ENCODE measurements around the gene MRPS26.

Gene MRPS26

GRCh38 chr20:3077618-3078134 lies 31.8 kb downstream of the MRPS26 start:
- DNase-seq, result no peak

GRCh38 chr20:3080939-3081388 lies 35.1 kb downstream of the MRPS26 start:
- DNase-seq, result no peak

- no peak for DNase-seq
Observed at GRCh38 chr20:3081641-3082040, 35.8 kb downstream of the MRPS26 start.

GRCh38 chr20:3082306-3082951 lies 36.6 kb downstream of the MRPS26 start:
- DNase-seq, result no peak

- DNase-seq, result no peak
Observed at GRCh38 chr20:3082955-3083952, 37.4 kb downstream of the MRPS26 start.

GRCh38 chr20:3084283-3084985 lies 38.6 kb downstream of the MRPS26 start, which contains the start of gene AVP:
TSS of gene AVP (minus strand) at chr20:3084724. CDS start at chr20:3084674, 50 bp downstream.
- no peak for DNase-seq

GRCh38 chr20:3084986-3085360 lies 39.1 kb downstream of the MRPS26 start:
- DNase-seq, result no peak

GRCh38 chr20:3085571-3086072 lies 39.8 kb downstream of the MRPS26 start:
- no peak for DNase-seq

GRCh38 chr20:3088031-3088430 lies 42.2 kb downstream of the MRPS26 start:
- DNase-seq, result no peak

GRCh38 chr20:3090565-3090964 lies 44.7 kb downstream of the MRPS26 start:
- no peak for DNase-seq

- DNase-seq, result no peak
Observed at GRCh38 chr20:3092611-3093379, 46.9 kb downstream of the MRPS26 start.

GRCh38 chr20:3093861-3094361 lies 48.1 kb downstream of the MRPS26 start:
- DNase-seq, result no peak

- no peak for DNase-seq
Observed at GRCh38 chr20:3094848-3095629, 49.2 kb downstream of the MRPS26 start.
